Prostate gland (tissue), 2 donors: ENCODE results near the gene PSMD14. TPM values are rescaled to one million over a fixed set of nuclear protein-coding genes. Genes with fewer than 3 reads are reported as not detected.

ENCODE experiments used
- DNase-seq: peaks from one replicate; pipeline ENCODE4 v3.0.0-alpha.2; 2019; ENCODE audit warnings: low spot score
- H3K27ac ChIP-seq, 2 donors: fragments of 200-600 bp; sonication (generic); 2 replicates each; pipeline ENCODE4 v1.5.1; 2017 to 2019
- H3K27me3 ChIP-seq: fragments of 200-600 bp; sonication (generic); replicated peaks from 2 replicates; pipeline ENCODE4 v1.5.1; 2019; ENCODE audit not compliant: insufficient read depth
- H3K36me3 ChIP-seq, 2 donors: fragments of 200-600 bp; sonication (generic); 1 replicate in 1 of 2; 2 replicates in 1 of 2; pipeline versions ENCODE4 v1.5.1 to v1.8.1; 2017 to 2019
- H3K4me1 ChIP-seq: fragments of 200-600 bp; sonication (generic); replicated peaks from 2 replicates; pipeline ENCODE4 v1.5.1; 2019
- H3K4me3 ChIP-seq, 2 donors: fragments of 200-600 bp; sonication (generic); 2 replicates each; pipeline ENCODE4 v1.5.1; 2017 to 2019
- H3K9me3 ChIP-seq: fragments of 200-600 bp; sonication (generic); 2 replicates; pipeline ENCODE4 v1.5.1; 2017
- POLR2A ChIP-seq: fragments of 450-650 bp; IDR thresholded peaks from one replicate; pipeline ENCODE4 v1.6.1; 2016; ENCODE audit warnings: antibody characterized with exemption, mild to moderate bottlenecking
- POLR2AphosphoS5 ChIP-seq: sonication (generic); formaldehyde crosslinking; IDR thresholded peaks from one replicate; pipeline ENCODE4 v1.6.1; 2017; ENCODE audit warnings: antibody characterized with exemption
- WGBS: methylation state at CpG from one replicate; pipeline ENCODE4 v1.1.5; 2018; 5-methylcytosine and 5-hydroxymethylcytosine counted together
- intact Hi-C: fragments of 100-400 bp; cut with DNase I; formaldehyde crosslinking; loops from one replicate; pipeline ENCODE4 v1.14.2; 2022
- small RNA-seq, 2 donors: library from RNA; depleted of rRNA; stranded (forward); fragments of <200 nt; gene quantifications; one replicate each; pipeline ENCODE3, GENCODE V24; 2016
- total RNA-seq, 2 donors: library from RNA; depleted of rRNA; stranded (reverse); fragments of >200 nt; gene quantifications; one replicate each; pipeline ENCODE4 v1.1.0, GENCODE V29; 2016
- TF ChIP-seq, protein P1 (sequence below), 4 experiments: fragments of 200-600 bp in 2 of 4; fragments of 450-650 bp in 2 of 4; sonication (generic) in 2 of 4; IDR thresholded peaks; 1 replicate in 3 of 4; 2 replicates in 1 of 4; pipeline ENCODE4 v1.5.1; 2016 to 2019; ENCODE audit warnings: antibody characterized with exemption in 4 of 4, mild to moderate bottlenecking in 2 of 4, moderate library complexity in 2 of 4

The PSMD14 gene
- total RNA-seq, 2 donors from 2014 or later: 25.1 to 43.1 TPM

DNA sequence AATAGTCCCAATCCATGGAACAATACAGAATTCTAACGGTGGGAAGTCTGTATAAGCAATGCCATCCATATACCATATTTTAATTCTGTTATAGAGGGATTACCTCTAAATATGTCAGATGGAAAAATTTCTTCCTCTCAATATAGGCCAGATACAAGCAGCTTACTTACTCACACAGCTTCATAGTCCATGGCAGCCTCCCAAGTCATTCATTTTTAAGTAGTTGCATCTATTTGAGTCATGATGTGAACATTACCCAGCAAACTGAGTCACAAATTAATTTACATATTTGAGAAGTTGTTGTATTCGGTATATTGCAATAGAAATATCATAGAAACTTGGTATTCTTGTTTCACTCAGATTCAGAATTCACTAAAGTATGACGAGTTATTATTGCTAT, 128.2 kb downstream of the PSMD14 start:
- no peak for TF ChIP-seq POLR2A
- no peaks in the 10 kb centered on the region for H3K36me3 ChIP-seq

DNA sequence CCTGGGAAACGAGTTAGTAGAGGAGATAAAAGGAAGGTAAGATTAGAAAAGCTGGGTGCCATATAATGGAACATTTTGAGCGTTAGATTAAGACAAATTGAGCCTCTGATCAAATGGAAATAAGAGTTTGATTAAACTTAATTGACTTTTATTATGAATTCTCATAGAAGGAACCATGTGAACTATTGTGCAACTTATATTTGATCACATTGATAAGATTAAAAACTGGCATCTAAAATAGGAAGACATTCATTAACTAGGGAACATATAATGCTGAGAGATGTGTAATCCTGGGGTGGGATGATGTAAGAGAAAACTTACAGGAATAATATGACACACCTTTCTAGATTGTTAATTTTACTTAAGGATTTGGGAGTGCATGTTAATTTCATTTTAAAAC, 130.4 kb downstream of the PSMD14 start:
- Histone ChIP-seq H3K9me3 (no peaks in the 10 kb centered on the region), H3K27me3 (no peaks in the 10 kb centered on the region), H3K4me3 (no peak overlapping the region), H3K36me3 (no peaks in the 10 kb centered on the region), H3K27ac (no peak overlapping the region), H3K4me1 (no peaks in the 10 kb centered on the region)
- no peak for TF ChIP-seq POLR2A
- TF ChIP-seq, protein P1, sequence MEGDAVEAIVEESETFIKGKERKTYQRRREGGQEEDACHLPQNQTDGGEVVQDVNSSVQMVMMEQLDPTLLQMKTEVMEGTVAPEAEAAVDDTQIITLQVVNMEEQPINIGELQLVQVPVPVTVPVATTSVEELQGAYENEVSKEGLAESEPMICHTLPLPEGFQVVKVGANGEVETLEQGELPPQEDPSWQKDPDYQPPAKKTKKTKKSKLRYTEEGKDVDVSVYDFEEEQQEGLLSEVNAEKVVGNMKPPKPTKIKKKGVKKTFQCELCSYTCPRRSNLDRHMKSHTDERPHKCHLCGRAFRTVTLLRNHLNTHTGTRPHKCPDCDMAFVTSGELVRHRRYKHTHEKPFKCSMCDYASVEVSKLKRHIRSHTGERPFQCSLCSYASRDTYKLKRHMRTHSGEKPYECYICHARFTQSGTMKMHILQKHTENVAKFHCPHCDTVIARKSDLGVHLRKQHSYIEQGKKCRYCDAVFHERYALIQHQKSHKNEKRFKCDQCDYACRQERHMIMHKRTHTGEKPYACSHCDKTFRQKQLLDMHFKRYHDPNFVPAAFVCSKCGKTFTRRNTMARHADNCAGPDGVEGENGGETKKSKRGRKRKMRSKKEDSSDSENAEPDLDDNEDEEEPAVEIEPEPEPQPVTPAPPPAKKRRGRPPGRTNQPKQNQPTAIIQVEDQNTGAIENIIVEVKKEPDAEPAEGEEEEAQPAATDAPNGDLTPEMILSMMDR (IDR thresholded peaks at IDR 0.05): no peak
- no peak for TF ChIP-seq POLR2AphosphoS5
- intact Hi-C loops: no loop called here
- DNase-seq: no peak
- 39% methylated on average over 2 of the region's 2 CpGs for WGBS

More for the DNA sequence above, 128.2 kb downstream of the PSMD14 start:
- no peaks in the 10 kb centered on the region for H3K9me3 ChIP-seq
- WGBS: 89% methylated on average over 3 of the region's 3 CpGs
- no peak overlapping the region for H3K27ac ChIP-seq
- H3K27me3 ChIP-seq: no peaks in the 10 kb centered on the region
- no peak overlapping the region for H3K4me3 ChIP-seq
- H3K4me1 ChIP-seq: no peaks in the 10 kb centered on the region
- DNase-seq: no peak
- intact Hi-C loops: no loop called here

DNA sequence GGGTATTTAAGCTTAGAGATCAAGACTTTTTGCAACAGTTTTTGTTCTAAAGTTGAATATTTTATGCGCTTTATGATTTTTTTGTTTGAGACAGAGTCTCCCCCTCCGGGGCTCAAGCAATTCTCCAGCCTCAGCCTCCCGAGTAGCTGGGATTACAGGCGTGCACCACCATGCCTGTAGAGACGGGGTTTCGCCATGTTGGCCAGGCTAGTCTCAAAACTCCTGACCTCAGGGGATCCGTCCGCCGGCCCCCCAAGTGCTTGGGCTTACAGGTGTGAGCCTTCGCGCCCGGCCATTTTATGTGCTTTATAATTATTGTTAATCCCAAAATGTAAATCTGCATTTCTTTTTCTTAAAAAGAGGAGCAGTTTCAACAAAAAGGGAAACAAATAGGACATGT, 136.9 kb downstream of the PSMD14 start:
- TF ChIP-seq, protein P1 (IDR thresholded peaks at IDR 0.05): no peak
- no peak for TF ChIP-seq POLR2AphosphoS5
- no peak for TF ChIP-seq POLR2A

DNA sequence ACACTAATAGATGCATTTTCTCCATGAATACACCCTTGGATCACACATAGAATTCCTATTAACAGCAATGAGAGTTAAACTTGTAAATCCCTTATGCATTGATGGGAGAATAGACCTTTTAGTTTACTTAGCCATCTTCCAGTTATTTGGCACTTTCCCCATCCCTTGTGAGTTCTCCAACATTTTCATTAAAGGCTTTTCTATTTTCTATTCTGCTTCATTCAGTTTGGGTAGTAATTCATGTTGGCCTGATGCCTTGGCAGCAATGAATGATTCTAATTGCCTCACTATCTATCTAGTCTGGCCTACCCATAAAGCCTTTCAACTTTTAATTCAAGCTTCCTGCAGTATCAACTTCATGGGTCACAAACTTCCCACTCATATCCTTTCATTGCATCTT, 140.2 kb downstream of the PSMD14 start:
- Histone ChIP-seq H3K9me3 (no peaks in the 10 kb centered on the region), H3K27ac (no peak overlapping the region), H3K36me3 (no peaks in the 10 kb centered on the region), H3K4me1 (no peaks in the 10 kb centered on the region), H3K4me3 (no peak overlapping the region), H3K27me3 (no peaks in the 10 kb centered on the region)
- TF ChIP-seq POLR2A: no peak
- TF ChIP-seq POLR2AphosphoS5: no peak
- TF ChIP-seq, protein P1 (IDR thresholded peaks at IDR 0.05): no peak
- no peak for DNase-seq
- intact Hi-C loops: no loop called here

More for the DNA sequence above, 136.9 kb downstream of the PSMD14 start:
- intact Hi-C loops: no loop called here
- Histone ChIP-seq H3K27ac (no peak overlapping the region), H3K27me3 (no peaks in the 10 kb centered on the region), H3K36me3 (no peaks in the 10 kb centered on the region), H3K9me3 (no peaks in the 10 kb centered on the region), H3K4me3 (no peak overlapping the region), H3K4me1 (no peaks in the 10 kb centered on the region)
- 92% methylated on average over 12 of the region's 12 CpGs for WGBS
- no peak for DNase-seq

Small RNAs within 50 kb of the gene (small RNA-seq; reads per million reads assigned to genes)
- gene RNA5SP108: 0 reads per million in 2 donors

Other genes starting within 250 kb of the PSMD14 start
- gene TANK, start 148.0 kb upstream of the PSMD14 start, total RNA-seq: 10 to 100 TPM; 50.4 to 51.0 TPM
- gene TBR1, start 107.9 kb downstream of the PSMD14 start, total RNA-seq: under 1 TPM in 1 of 2 donors, not detected in 1; 0.45 TPM